ENCODE data around the gene PRR7.

PRR7 gene

GRCh38 chr5:177501874-177502678 lies 55.5 kb downstream of the PRR7 start:
- DNase-seq = no peak

- no peak for DNase-seq
These were observed 56.3 kb downstream of the PRR7 start for GRCh38 chr5:177502886-177503285.

DNA sequence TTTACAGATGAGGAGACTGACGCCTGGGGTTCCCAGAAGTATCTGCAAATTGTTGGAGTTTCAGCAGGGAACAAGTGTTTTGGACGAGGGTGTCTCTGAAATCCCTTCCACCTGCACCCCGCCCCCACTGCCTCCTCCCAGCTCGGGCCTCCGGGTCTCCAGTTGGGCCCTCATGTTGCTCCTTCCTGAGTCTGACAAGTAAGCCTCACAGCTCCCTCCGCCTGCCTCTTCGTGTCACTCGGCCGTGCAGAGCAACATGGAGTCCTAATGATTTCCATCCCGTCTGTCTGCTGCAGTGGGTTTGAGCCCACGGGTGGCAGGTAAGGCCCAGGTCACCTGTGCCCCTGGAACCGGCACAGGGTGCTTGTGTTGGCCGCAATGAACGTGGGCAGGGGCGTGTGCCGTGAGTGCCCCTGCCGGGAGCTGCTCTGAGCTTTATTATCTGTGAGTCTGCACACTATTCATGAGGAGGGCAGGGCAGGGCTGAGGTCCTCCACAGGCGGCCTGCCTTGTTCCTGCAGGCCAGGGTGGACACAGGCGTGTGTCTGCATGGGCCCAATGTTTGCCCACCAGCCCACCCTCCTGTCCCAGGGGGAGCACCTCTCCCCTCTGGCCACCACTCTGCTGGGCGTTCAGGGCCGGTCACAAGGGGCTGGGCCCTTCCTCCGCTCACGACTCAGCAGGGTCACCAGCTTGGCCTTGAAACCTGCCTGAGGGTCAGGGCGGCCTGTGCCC lies 56.9 kb downstream of the PRR7 start:
- DNase-seq = no peak

GRCh38 chr5:177504086-177505056 lies 57.8 kb downstream of the PRR7 start:
- no peak for DNase-seq

- no peak for DNase-seq
These were observed 58.5 kb downstream of the PRR7 start for GRCh38 chr5:177505075-177505474.

Data from activated CD4-positive, alpha-beta T cell treated with anti-CD3 and anti-CD28 coated beads, Interleukin-2, amount 50 U/mL, for 48 hours (primary cell).